Nephron progenitor cell (in vitro differentiated cells): ENCODE data around the gene CHST4.

Experiments used
- DNase-seq: peaks from one replicate; pipeline ENCODE4 v3.0.0; 2021
- H3K27ac Mint-ChIP-seq: 2 replicates; pipeline ENCODE4 v1.8.0; 2021; ENCODE audit warnings: mild to moderate bottlenecking, moderate library complexity, mixed read lengths
- H3K27me3 Mint-ChIP-seq: 2 replicates; pipeline ENCODE4 v1.8.0; 2021; ENCODE audit warnings: mild to moderate bottlenecking, low read depth, mixed read lengths; ENCODE audit not compliant: poor library complexity
- H3K36me3 Mint-ChIP-seq: 2 replicates; pipeline ENCODE4 v1.8.0; 2021; ENCODE audit warnings: low read depth, mixed read lengths
- H3K4me1 Mint-ChIP-seq: 2 replicates; pipeline ENCODE4 v1.8.0; 2021; ENCODE audit warnings: mixed read lengths
- H3K4me3 Mint-ChIP-seq: 2 replicates; pipeline ENCODE4 v1.8.0; 2021; ENCODE audit warnings: mild to moderate bottlenecking, moderate library complexity, mixed read lengths
- H3K9me3 Mint-ChIP-seq: 2 replicates; pipeline ENCODE4 v1.8.0; 2021; ENCODE audit warnings: mild to moderate bottlenecking, moderate library complexity, mixed read lengths
- CTCF ChIP-seq: fragments of 200-600 bp; sonication (generic); IDR thresholded peaks from 2 replicates; pipeline ENCODE4 v1.5.0; 2021; ENCODE audit warnings: antibody characterized with exemption

The CHST4 gene

GRCh38 chr16:71484006-71484893 is 42.0 kb upstream of the CHST4 start:
- TF ChIP-seq CTCF, result no peak
- Mint-ChIP-seq H3K9me3 (no peaks in the 10 kb centered on the region), H3K4me3 (peak overlapping the region; percentile 85), H3K4me1 (peaks cover 15% of the 10 kb centered on the region), H3K27me3 (peaks cover 21% of the 10 kb centered on the region), H3K36me3 (no peaks in the 10 kb centered on the region), H3K27ac (peak overlapping the region; percentile 70)
- peak; percentile 69 for DNase-seq

GRCh38 chr16:71489122-71489521 is 37.1 kb upstream of the CHST4 start, which contains the start of gene ZNF19:
TSS of gene ZNF19 (minus strand) at chr16:71489324. CDS start at chr16:71482114, 7,210 bp downstream.
- TF ChIP-seq CTCF, result no peak
- H3K27me3 Mint-ChIP-seq, result peaks cover 43% of the 10 kb centered on the region
- no peak within 1 kb of the TSS for H3K27ac Mint-ChIP-seq
- no peak for DNase-seq
- peaks cover 6% of the 10 kb centered on the region for H3K4me1 Mint-ChIP-seq
- no peaks in the 10 kb centered on the region for H3K9me3 Mint-ChIP-seq
- H3K4me3 Mint-ChIP-seq, result no peak within 1 kb of the TSS
- no peaks in the 10 kb centered on the region for H3K36me3 Mint-ChIP-seq

DNA sequence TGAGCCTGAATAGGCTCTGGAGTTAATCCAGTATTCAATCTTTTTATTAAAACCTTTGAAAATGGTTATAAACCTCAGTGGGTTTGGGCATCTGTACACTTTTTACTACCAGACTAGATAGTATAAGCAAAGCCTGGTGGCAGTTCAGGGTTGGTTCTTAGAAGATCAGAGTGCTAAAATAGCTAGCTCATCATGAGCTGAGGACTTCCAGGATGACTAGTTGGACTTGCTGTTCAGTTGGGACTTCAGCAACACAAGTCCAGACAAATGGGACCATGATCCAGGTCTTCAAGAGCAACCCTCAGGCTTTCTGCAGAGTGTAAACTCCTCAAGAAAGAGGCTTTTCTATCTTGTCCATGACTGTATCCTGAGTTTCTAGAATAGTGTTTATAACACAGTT is 35.9 kb upstream of the CHST4 start:
- DNase-seq, result no peak
- H3K27me3 Mint-ChIP-seq, result peaks cover 48% of the 10 kb centered on the region
- no peaks in the 10 kb centered on the region for H3K4me1 Mint-ChIP-seq
- H3K4me3 Mint-ChIP-seq, result no peak overlapping the region
- no peaks in the 10 kb centered on the region for H3K9me3 Mint-ChIP-seq
- TF ChIP-seq CTCF, result no peak
- H3K36me3 Mint-ChIP-seq, result no peaks in the 10 kb centered on the region
- no peak overlapping the region for H3K27ac Mint-ChIP-seq

DNA sequence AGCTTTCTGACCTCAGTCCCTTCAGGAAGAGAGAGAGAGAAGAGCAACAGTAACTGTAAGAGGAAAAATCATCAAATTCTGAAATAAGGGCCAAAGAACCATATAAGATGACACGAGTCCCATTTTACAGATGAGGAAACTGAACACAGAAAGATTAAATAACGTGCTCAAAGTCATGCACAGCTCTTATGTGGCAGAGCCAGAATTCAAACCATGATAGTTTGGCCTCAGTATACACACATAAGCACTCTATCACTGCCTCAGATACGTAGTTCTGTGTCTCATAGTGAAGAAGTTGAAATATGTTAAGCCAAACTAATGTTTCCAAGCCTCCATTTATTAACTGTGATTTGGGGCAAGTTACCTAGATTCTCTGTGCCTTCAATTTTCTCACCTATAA is 35.2 kb upstream of the CHST4 start:
- H3K9me3 Mint-ChIP-seq, result no peaks in the 10 kb centered on the region
- DNase-seq, result no peak
- no peak overlapping the region for H3K4me3 Mint-ChIP-seq
- no peak overlapping the region for H3K27ac Mint-ChIP-seq
- peaks cover 49% of the 10 kb centered on the region for H3K27me3 Mint-ChIP-seq
- H3K4me1 Mint-ChIP-seq, result no peaks in the 10 kb centered on the region
- no peak for TF ChIP-seq CTCF
- H3K36me3 Mint-ChIP-seq, result no peaks in the 10 kb centered on the region

DNA sequence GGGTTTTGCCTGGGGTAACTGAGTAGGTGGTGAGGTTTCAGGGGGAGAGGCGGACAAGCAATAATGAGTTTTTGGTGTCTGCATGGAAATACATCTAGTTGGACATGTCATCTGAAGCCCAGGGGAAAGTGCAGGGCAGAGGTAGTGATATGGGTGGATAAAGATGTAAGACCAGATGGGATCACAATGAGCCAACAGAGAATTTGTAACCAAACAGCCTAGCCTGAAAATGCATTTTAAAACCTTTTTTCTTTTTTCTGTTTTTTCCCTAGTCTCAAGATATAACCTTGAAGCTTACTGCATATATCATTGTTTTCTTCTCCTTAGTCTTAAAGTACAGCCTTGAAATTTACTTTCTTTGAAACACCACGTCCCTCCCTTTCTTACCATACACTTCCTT is 33.4 kb upstream of the CHST4 start:
- Mint-ChIP-seq H3K27ac (no peak overlapping the region), H3K4me3 (no peak overlapping the region), H3K36me3 (no peaks in the 10 kb centered on the region), H3K4me1 (no peaks in the 10 kb centered on the region), H3K9me3 (no peaks in the 10 kb centered on the region), H3K27me3 (peaks cover 49% of the 10 kb centered on the region)
- no peak for DNase-seq
- no peak for TF ChIP-seq CTCF

- Mint-ChIP-seq H3K27me3 (peaks cover 49% of the 10 kb centered on the region), H3K4me3 (no peak overlapping the region), H3K9me3 (no peaks in the 10 kb centered on the region), H3K27ac (no peak overlapping the region), H3K4me1 (no peaks in the 10 kb centered on the region), H3K36me3 (no peaks in the 10 kb centered on the region)
- TF ChIP-seq CTCF, result no peak
- DNase-seq, result no peak
Observed at GRCh38 chr16:71493213-71493612, 33.0 kb upstream of the CHST4 start.
